HepG2 (cell line): ENCODE data around the gene RNF150. TPM values are rescaled to one million over a fixed set of nuclear protein-coding genes. Genes with fewer than 3 reads are reported as not detected.

Source experiments
- ATAC-seq: fragments of 200-7000 bp; cut with Tn5 transposase; 3 replicates; pipeline ENCODE4 v1.9.1; 2020; ENCODE audit warnings: mild to moderate bottlenecking, moderate library complexity
- BruUV-seq: library from RNA; stranded (reverse); fragments of 400-500 nt; replicated peaks from 2 replicates; lab custom pipeline; 2021; lab: Mats Ljungman, UMichigan
- CTCF ChIA-PET: fragments of 300-600 bp; formaldehyde crosslinking; extraction: SDS; loops from one replicate; lab custom pipeline; 2021; ENCODE audit warnings: low total read pairs, inconsistent platforms, low intra/inter-chr PET ratio; lab: Yijun Ruan, JAX
- POLR2A ChIA-PET: fragments of 350-600 bp; sonication (Branson Sonifier 250); formaldehyde crosslinking; loops from one replicate; lab custom pipeline; 2020; ENCODE audit warnings: antibody characterized with exemption, inconsistent platforms; lab: Yijun Ruan, JAX
- DNase-seq: peaks from one replicate; pipeline ENCODE4 v3.0.0-alpha.2; 2015; ENCODE audit warnings: low spot score
- FAIRE-seq: peaks from 3 replicates; lab custom pipeline; 2011; peaks lifted over from hg19 to GRCh38; lab: Jason Lieb, UNC
- H2AFZ ChIP-seq: one replicate; pipeline ENCODE4 v1.6.1; 2011; ENCODE audit warnings: low read length, inconsistent platforms
- H3K27ac ChIP-seq: fragments of 300-600 bp; 3 replicates; pipeline ENCODE4 v1.8.0; 2011; ENCODE audit warnings: mixed run types, mild to moderate bottlenecking, mixed read lengths, low read length, inconsistent platforms; ENCODE audit not compliant: insufficient read depth; ENCODE audit errors: extremely low read length
- H3K27me3 ChIP-seq, 2 experiments: fragments of 200-600 bp in 1 of 2; 2 replicates in 1 of 2; 3 replicates in 1 of 2; pipeline versions ENCODE4 v1.6.0 to v1.8.0; 2011; ENCODE audit warnings: low read length in 2 of 2, mild to moderate bottlenecking in 2 of 2, moderate library complexity in 2 of 2, inconsistent platforms in 1 of 2; ENCODE audit not compliant: insufficient read depth in 2 of 2, control insufficient read depth in 1 of 2
- H3K36me3 ChIP-seq, 2 experiments: fragments of 200-600 bp in 1 of 2; replicated peaks in 1 of 2; 2 replicates in 1 of 2; 3 replicates in 1 of 2; pipeline versions ENCODE4 v1.5.1 to v1.8.0; 2011; ENCODE audit warnings: low read length in 2 of 2, inconsistent platforms in 1 of 2; ENCODE audit not compliant: insufficient read depth in 2 of 2, control insufficient read depth in 1 of 2
- H3K4me1 ChIP-seq: 2 replicates; pipeline ENCODE4 v1.5.1; 2012; ENCODE audit warnings: low read length, inconsistent platforms; ENCODE audit not compliant: insufficient read depth
- H3K4me2 ChIP-seq: 2 replicates; pipeline ENCODE4 v1.6.0; 2011; ENCODE audit warnings: low read depth, low read length, inconsistent platforms
- H3K4me3 ChIP-seq, 3 experiments: fragments of 200-600 bp in 1 of 3; sonication (generic), shearing (Covaris generic) in 1 of 3; replicated peaks in 1 of 3; 2 replicates each; pipeline ENCODE4 v1.5.1; 2011 to 2016; ENCODE audit warnings: low read length in 3 of 3, inconsistent platforms in 2 of 3, low read depth in 2 of 3, mild to moderate bottlenecking in 2 of 3, control low read depth in 1 of 3, mixed read lengths in 1 of 3; ENCODE audit not compliant: insufficient read depth in 1 of 3
- H3K79me2 ChIP-seq: one replicate; pipeline ENCODE4 v1.6.1; 2011; ENCODE audit warnings: low read length, inconsistent platforms; ENCODE audit not compliant: insufficient read depth
- H3K9ac ChIP-seq: 2 replicates; pipeline ENCODE4 v1.6.0; 2011; ENCODE audit warnings: mild to moderate bottlenecking, low read depth, low read length, inconsistent platforms; ENCODE audit not compliant: insufficient read depth
- H3K9me3 ChIP-seq: 2 replicates; pipeline ENCODE4 v1.5.1; 2012; ENCODE audit warnings: mild to moderate bottlenecking, low read length
- H4K20me1 ChIP-seq: 2 replicates; pipeline ENCODE4 v1.6.0; 2011; ENCODE audit warnings: inconsistent platforms, mild to moderate bottlenecking, low read length, moderate library complexity; ENCODE audit not compliant: insufficient read depth
- GPBP1L1 ChIP-seq: sonication (generic); formaldehyde crosslinking; IDR thresholded peaks from 2 replicates; pipeline ENCODE4 v1.5.0; 2020; ENCODE audit warnings: mild to moderate bottlenecking, missing genetic modification reagents
- KDM5A ChIP-seq: fragments of 200-600 bp; sonication (generic); IDR thresholded peaks from 2 replicates; pipeline ENCODE4 v1.7.0; 2018; ENCODE audit warnings: antibody characterized with exemption, mild to moderate bottlenecking, low read length, borderline replicate concordance
- NCOA1 ChIP-seq: sonication (generic); formaldehyde crosslinking; IDR thresholded peaks from 2 replicates; pipeline ENCODE4 v1.9.0; 2021; ENCODE audit warnings: missing genetic modification reagents
- PHB2 ChIP-seq: fragments of 450-650 bp; IDR thresholded peaks from 2 replicates; pipeline ENCODE4 v1.6.1; 2018; ENCODE audit not compliant: partially characterized antibody
- RBFOX2 ChIP-seq: fragments of 200-400 bp; formaldehyde crosslinking; IDR thresholded peaks from 2 replicates; pipeline ENCODE4 v1.6.1; 2017; ENCODE audit warnings: low read depth, mild to moderate bottlenecking, low read length
- SIN3B ChIP-seq: fragments of 150-350 bp; IDR thresholded peaks from 2 replicates; pipeline ENCODE4 v1.6.1; 2014; ENCODE audit warnings: low read length
- USF2 ChIP-seq, 2 experiments: sonication (generic) in 1 of 2; formaldehyde crosslinking in 1 of 2; IDR thresholded peaks; 2 replicates each; pipeline versions ENCODE4 v1.5.1 to v1.6.1; 2011 to 2020; ENCODE audit warnings: borderline replicate concordance in 1 of 2, low read depth in 1 of 2, low read length in 1 of 2, mild to moderate bottlenecking in 1 of 2, missing genetic modification reagents in 1 of 2, moderate library complexity in 1 of 2
- ZNF317 ChIP-seq: sonication (generic); formaldehyde crosslinking; IDR thresholded peaks from 2 replicates; pipeline ENCODE4 v1.5.0; 2020; ENCODE audit warnings: mild to moderate bottlenecking, missing genetic modification reagents
- ZNF382 ChIP-seq: sonication (generic); formaldehyde crosslinking; IDR thresholded peaks from 2 replicates; pipeline ENCODE4 v1.5.0; 2020; ENCODE audit warnings: missing genetic modification reagents, mild to moderate bottlenecking, borderline replicate concordance
- ZNF619 ChIP-seq: sonication (generic); formaldehyde crosslinking; IDR thresholded peaks from 2 replicates; pipeline ENCODE4 v1.4.0; 2020; ENCODE audit warnings: mild to moderate bottlenecking, missing genetic modification reagents
- WGBS: methylation state at CpG from one replicate; pipeline ENCODE4 v1.1.6; 2017; ENCODE audit warnings: low lambda C conversion rate; 5-methylcytosine and 5-hydroxymethylcytosine counted together
- in situ Hi-C: cut with HindIII; loops from 2 replicates; pipeline ENCODE4 v1.10.0; 2017; ENCODE audit warnings: low pct_unique_long_range_greater_than_20kb; ENCODE audit not compliant: extremely low pct_ligation_motif_present
- intact Hi-C: fragments of 100-400 bp; cut with micrococcal nuclease; formaldehyde crosslinking; loops from one replicate; pipeline ENCODE4 v1.10.0; 2022; ENCODE audit not compliant: unreplicated experiment
- polyA plus RNA-seq, 8 experiments: library from polyadenylated mRNA; depleted of rRNA in 3 of 8; stranded (reverse) in 7 of 8; unstranded in 1 of 8; fragments of >200 nt; fragmentation: Illumina TruSeq in 4 of 8; extraction: Trizol in 4 of 8; gene quantifications; 2 replicates each; pipeline versions ENCODE4 v1.2.1 to v1.2.3, GENCODE V29; 2011 to 2016; ENCODE audit warnings: low read depth in 4 of 8, missing spikeins in 1 of 8, mixed read lengths in 1 of 8; ENCODE audit not compliant: insufficient read depth in 1 of 8
- total RNA-seq, 5 experiments: library from RNA; depleted of rRNA; stranded (reverse); fragments of >200 nt; fragmentation: Illumina TruSeq; extraction: Trizol; gene quantifications; 2 replicates each; pipeline ENCODE4 v1.2.3, GENCODE V29; 2016; ENCODE audit warnings: low read depth in 1 of 5
- TF ChIP-seq, protein P1 (sequence below): sonication (generic); formaldehyde crosslinking; IDR thresholded peaks from 2 replicates; pipeline ENCODE4 v1.4.0; 2020; ENCODE audit warnings: missing genetic modification reagents
- TF ChIP-seq, protein P2 (sequence below): sonication (generic); formaldehyde crosslinking; IDR thresholded peaks from 2 replicates; pipeline ENCODE4 v1.5.0; 2020; ENCODE audit warnings: missing genetic modification reagents

RNF150 gene
- total and polyA plus RNA-seq, 2 of the 13 experiments (the other 11 are each of a cell fraction or from before 2014, with no cell fraction given): 0.02 to 0.03 TPM

- ATAC-seq: no peak
- no peak for TF ChIP-seq ZNF317 (CRISPR knock-in tag)
- no peak for TF ChIP-seq SIN3B
- TF ChIP-seq RBFOX2: no peak
- no peak for TF ChIP-seq PHB2
- WGBS: 14% methylated on average over 4 of the region's 4 CpGs
- Histone ChIP-seq H4K20me1 (no peaks in the 10 kb centered on the region), H3K79me2 (no peaks in the 10 kb centered on the region), H3K4me3 (no peak overlapping the region), H3K27me3 (no peaks in the 10 kb centered on the region; a peak in 1 of 5 replicates), H3K27ac (no peak overlapping the region), H3K4me2 (no peak overlapping the region), H3K4me1 (no peaks in the 10 kb centered on the region), H3K9ac (no peak overlapping the region), H3K36me3 (no peaks in the 10 kb centered on the region), H3K9me3 (no peaks in the 10 kb centered on the region), H2AFZ (no peak overlapping the region)
- no peak for DNase-seq
- in situ Hi-C loops: no loop called here
- POLR2A ChIA-PET: no interaction called here
- intact Hi-C loops: no loop called here
- BruUV-seq: no TSS peak
- CTCF ChIA-PET: no interaction called here
- no peak for FAIRE-seq
These were observed 130.9 kb downstream of the RNF150 start for GRCh38 chr4:141002323-141002805.

GRCh38 chr4:140996766-140997165 is 136.5 kb downstream of the RNF150 start:
- ChIA-PET POLR2A (no interaction called here), CTCF (no interaction called here)
- Histone ChIP-seq H3K9ac (no peak overlapping the region), H3K79me2 (no peaks in the 10 kb centered on the region), H3K4me3 (no peak overlapping the region), H3K4me2 (no peak overlapping the region), H4K20me1 (no peaks in the 10 kb centered on the region), H2AFZ (no peak overlapping the region), H3K4me1 (no peaks in the 10 kb centered on the region), H3K27ac (no peak overlapping the region), H3K27me3 (no peaks in the 10 kb centered on the region; a peak in 1 of 5 replicates), H3K36me3 (no peaks in the 10 kb centered on the region), H3K9me3 (no peaks in the 10 kb centered on the region)
- no peak for DNase-seq
- ATAC-seq: no peak
- BruUV-seq: no TSS peak
- intact Hi-C loops (no loop called here), in situ Hi-C loops (no loop called here)
- no peak for FAIRE-seq
- TF ChIP-seq NCOA1 (CRISPR knock-in tag): no peak
- no peak for TF ChIP-seq ZNF619
- TF ChIP-seq, protein P1, sequence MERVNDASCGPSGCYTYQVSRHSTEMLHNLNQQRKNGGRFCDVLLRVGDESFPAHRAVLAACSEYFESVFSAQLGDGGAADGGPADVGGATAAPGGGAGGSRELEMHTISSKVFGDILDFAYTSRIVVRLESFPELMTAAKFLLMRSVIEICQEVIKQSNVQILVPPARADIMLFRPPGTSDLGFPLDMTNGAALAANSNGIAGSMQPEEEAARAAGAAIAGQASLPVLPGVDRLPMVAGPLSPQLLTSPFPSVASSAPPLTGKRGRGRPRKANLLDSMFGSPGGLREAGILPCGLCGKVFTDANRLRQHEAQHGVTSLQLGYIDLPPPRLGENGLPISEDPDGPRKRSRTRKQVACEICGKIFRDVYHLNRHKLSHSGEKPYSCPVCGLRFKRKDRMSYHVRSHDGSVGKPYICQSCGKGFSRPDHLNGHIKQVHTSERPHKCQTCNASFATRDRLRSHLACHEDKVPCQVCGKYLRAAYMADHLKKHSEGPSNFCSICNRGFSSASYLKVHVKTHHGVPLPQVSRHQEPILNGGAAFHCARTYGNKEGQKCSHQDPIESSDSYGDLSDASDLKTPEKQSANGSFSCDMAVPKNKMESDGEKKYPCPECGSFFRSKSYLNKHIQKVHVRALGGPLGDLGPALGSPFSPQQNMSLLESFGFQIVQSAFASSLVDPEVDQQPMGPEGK: no peak
- TF ChIP-seq ZNF382 (CRISPR knock-in tag): no peak
- no peak for TF ChIP-seq KDM5A
- no peak for TF ChIP-seq GPBP1L1
- TF ChIP-seq, protein P2, sequence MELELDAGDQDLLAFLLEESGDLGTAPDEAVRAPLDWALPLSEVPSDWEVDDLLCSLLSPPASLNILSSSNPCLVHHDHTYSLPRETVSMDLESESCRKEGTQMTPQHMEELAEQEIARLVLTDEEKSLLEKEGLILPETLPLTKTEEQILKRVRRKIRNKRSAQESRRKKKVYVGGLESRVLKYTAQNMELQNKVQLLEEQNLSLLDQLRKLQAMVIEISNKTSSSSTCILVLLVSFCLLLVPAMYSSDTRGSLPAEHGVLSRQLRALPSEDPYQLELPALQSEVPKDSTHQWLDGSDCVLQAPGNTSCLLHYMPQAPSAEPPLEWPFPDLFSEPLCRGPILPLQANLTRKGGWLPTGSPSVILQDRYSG (CRISPR knock-in tag): no peak
- TF ChIP-seq USF2 (IDR thresholded peaks at IDR 0.05; ENCODE audit: low read depth, low read length): no peak
- no peak for TF ChIP-seq USF2 (CRISPR knock-in tag; IDR thresholded peaks at IDR 0.05; ENCODE audit: borderline replicate concordance)
